HG03460 (cell line): ENCODE measurements around the gene KIF15.

Source experiments
- ATAC-seq: cut with Tn5 transposase; IDR thresholded peaks from one replicate; pipeline ENCODE4 v1.9.1; 2021; ENCODE audit not compliant: unreplicated experiment

The KIF15 gene

GRCh38 chr3:44877333-44877732 lies 115.7 kb downstream of the KIF15 start:
- no peak for ATAC-seq

GRCh38 chr3:44880284-44880683 lies 118.7 kb downstream of the KIF15 start:
- no peak for ATAC-seq

GRCh38 chr3:44883213-44883955 lies 121.8 kb downstream of the KIF15 start:
- ATAC-seq, result no peak

- no peak for ATAC-seq
Measured at GRCh38 chr3:44883999-44884431, 122.4 kb downstream of the KIF15 start.

- ATAC-seq, result no peak
Measured at GRCh38 chr3:44885618-44886017, 124.0 kb downstream of the KIF15 start.

- ATAC-seq, result no peak
Measured at GRCh38 chr3:44886561-44886960, 125.0 kb downstream of the KIF15 start.

GRCh38 chr3:44887101-44887500 lies 125.5 kb downstream of the KIF15 start:
- no peak for ATAC-seq

GRCh38 chr3:44890258-44890657 lies 128.7 kb downstream of the KIF15 start:
- no peak for ATAC-seq

- no peak for ATAC-seq
Measured at GRCh38 chr3:44890852-44891251, 129.3 kb downstream of the KIF15 start.

GRCh38 chr3:44892689-44893088 lies 131.1 kb downstream of the KIF15 start:
- ATAC-seq, result no peak

- no peak for ATAC-seq
Measured at GRCh38 chr3:44893097-44893496, 131.5 kb downstream of the KIF15 start.

GRCh38 chr3:44894485-44894884 lies 132.9 kb downstream of the KIF15 start:
- ATAC-seq, result no peak

GRCh38 chr3:44896440-44896839 lies 134.8 kb downstream of the KIF15 start:
- ATAC-seq, result no peak

GRCh38 chr3:44899683-44900367 lies 138.2 kb downstream of the KIF15 start:
- no peak for ATAC-seq

GRCh38 chr3:44902628-44903027 lies 141.0 kb downstream of the KIF15 start:
- no peak for ATAC-seq
